ENCODE data around the gene RPS16. TPM values are rescaled to one million over a fixed set of nuclear protein-coding genes. Genes with fewer than 3 reads are reported as not detected.

RPS16 gene
- total and polyA plus RNA-seq, 9 of the 15 experiments (the other 6 are each of a cell fraction or from before 2014, with no cell fraction given) = 82.6 to 3,671 (median 2,204) TPM

DNA sequence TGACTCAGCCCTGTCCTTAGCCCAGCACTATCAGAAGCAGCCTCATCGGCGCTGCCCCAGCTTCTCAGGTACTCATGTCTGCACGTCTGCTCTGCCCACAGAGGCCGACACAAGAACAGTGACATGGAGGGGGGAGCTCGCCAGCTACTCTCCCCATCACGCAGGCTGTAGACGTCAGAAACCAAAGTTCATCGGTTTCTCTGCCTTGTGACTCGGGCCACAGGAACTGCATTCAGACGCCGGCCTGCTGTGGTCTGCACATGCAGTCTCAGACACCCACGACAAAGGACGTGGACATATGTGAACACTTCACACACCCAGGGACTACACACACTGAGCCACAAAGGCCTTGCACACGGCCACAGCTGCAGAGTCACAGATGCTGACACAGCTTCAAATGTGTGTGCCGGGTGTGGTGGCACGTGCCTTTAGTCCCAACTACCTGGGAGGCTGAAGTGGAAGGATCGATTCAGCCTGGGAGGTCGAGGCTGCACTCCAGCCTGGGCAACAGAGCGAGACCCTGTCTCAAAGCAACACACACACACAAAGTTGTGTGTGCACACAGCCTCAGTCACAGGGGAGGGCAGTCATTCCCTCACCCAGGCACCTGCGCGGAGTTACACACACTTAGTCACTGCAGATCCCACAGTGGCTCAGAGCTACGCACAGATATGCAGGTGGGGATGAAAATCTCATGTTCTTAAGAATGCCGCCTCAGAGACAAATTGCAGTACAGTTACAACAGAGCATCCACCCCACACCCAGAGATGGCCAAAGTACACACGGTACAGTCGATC is 34.0 kb downstream of the RPS16 start (continued):
- TF ChIP-seq MBD2 (IDR thresholded peaks at IDR 0.05; ENCODE audit: borderline replicate concordance, low read depth) (no peak), ZKSCAN8 (CRISPR knock-in tag; IDR thresholded peaks at IDR 0.05) (peak; percentile 83), HOXB6 (CRISPR knock-in tag; IDR thresholded peaks at IDR 0.05; ENCODE audit: borderline replicate concordance) (no peak), ZBTB7A (IDR thresholded peaks at IDR 0.05; ENCODE audit: borderline replicate concordance, control insufficient read depth, low read depth, low read length) (no peak), EHMT2 (IDR thresholded peaks at IDR 0.05) (no peak), HNRNPUL1 (IDR thresholded peaks at IDR 0.05; ENCODE audit: low read length) (no peak), CBFB (CRISPR knock-in tag; IDR thresholded peaks at IDR 0.05) (no peak), SMARCB1 (IDR thresholded peaks at IDR 0.05; ENCODE audit: insufficient read length, low read depth) (no peak), CBX2 (IDR thresholded peaks at IDR 0.05; ENCODE audit: insufficient read depth, low read length, poor library complexity, severe bottlenecking) (no peak), TCF7 (IDR thresholded peaks at IDR 0.05; ENCODE audit: borderline replicate concordance) (no peak), SETDB1 (IDR thresholded peaks at IDR 0.05; ENCODE audit: low read length) (no peak), GABPA (tag; conservative IDR thresholded peaks at IDR 0.05; ENCODE audit: low read depth) (no peak), ZNF778 (CRISPR knock-in tag; IDR thresholded peaks at IDR 0.05) (no peak), JUNB (CRISPR knock-in tag; conservative IDR thresholded peaks at IDR 0.05) (0 out of 2 replicates have a peak, but pooled peaks have one; percentile 6), NCOR1 (IDR thresholded peaks at IDR 0.05) (no peak), RBBP5 (IDR thresholded peaks at IDR 0.05; ENCODE audit: borderline replicate concordance, insufficient read depth, low read length, poor library complexity, severe bottlenecking) (no peak), RBM25 (IDR thresholded peaks at IDR 0.05; ENCODE audit: low read depth, low read length, severe bottlenecking) (no peak), SOX6 (IDR thresholded peaks at IDR 0.05) (no peak), ZNF584 (CRISPR knock-in tag; IDR thresholded peaks at IDR 0.05; ENCODE audit: low read depth) (no peak), SMAD2 (IDR thresholded peaks at IDR 0.05; ENCODE audit: low read depth, low read length) (no peak)
- TF ChIP-seq, protein P1, sequence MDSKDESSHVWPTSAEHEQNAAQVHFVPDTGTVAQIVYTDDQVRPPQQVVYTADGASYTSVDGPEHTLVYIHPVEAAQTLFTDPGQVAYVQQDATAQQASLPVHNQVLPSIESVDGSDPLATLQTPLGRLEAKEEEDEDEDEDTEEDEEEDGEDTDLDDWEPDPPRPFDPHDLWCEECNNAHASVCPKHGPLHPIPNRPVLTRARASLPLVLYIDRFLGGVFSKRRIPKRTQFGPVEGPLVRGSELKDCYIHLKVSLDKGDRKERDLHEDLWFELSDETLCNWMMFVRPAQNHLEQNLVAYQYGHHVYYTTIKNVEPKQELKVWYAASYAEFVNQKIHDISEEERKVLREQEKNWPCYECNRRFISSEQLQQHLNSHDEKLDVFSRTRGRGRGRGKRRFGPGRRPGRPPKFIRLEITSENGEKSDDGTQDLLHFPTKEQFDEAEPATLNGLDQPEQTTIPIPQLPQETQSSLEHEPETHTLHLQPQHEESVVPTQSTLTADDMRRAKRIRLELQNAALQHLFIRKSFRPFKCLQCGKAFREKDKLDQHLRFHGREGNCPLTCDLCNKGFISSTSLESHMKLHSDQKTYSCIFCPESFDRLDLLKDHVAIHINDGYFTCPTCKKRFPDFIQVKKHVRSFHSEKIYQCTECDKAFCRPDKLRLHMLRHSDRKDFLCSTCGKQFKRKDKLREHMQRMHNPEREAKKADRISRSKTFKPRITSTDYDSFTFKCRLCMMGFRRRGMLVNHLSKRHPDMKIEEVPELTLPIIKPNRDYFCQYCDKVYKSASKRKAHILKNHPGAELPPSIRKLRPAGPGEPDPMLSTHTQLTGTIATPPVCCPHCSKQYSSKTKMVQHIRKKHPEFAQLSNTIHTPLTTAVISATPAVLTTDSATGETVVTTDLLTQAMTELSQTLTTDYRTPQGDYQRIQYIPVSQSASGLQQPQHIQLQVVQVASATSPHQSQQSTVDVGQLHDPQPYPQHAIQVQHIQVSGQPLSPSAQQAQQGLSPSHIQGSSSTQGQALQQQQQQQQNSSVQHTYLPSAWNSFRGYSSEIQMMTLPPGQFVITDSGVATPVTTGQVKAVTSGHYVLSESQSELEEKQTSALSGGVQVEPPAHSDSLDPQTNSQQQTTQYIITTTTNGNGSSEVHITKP (IDR thresholded peaks at IDR 0.05; ENCODE audit: partially characterized antibody) = no peak
- TF ChIP-seq, protein P2, sequence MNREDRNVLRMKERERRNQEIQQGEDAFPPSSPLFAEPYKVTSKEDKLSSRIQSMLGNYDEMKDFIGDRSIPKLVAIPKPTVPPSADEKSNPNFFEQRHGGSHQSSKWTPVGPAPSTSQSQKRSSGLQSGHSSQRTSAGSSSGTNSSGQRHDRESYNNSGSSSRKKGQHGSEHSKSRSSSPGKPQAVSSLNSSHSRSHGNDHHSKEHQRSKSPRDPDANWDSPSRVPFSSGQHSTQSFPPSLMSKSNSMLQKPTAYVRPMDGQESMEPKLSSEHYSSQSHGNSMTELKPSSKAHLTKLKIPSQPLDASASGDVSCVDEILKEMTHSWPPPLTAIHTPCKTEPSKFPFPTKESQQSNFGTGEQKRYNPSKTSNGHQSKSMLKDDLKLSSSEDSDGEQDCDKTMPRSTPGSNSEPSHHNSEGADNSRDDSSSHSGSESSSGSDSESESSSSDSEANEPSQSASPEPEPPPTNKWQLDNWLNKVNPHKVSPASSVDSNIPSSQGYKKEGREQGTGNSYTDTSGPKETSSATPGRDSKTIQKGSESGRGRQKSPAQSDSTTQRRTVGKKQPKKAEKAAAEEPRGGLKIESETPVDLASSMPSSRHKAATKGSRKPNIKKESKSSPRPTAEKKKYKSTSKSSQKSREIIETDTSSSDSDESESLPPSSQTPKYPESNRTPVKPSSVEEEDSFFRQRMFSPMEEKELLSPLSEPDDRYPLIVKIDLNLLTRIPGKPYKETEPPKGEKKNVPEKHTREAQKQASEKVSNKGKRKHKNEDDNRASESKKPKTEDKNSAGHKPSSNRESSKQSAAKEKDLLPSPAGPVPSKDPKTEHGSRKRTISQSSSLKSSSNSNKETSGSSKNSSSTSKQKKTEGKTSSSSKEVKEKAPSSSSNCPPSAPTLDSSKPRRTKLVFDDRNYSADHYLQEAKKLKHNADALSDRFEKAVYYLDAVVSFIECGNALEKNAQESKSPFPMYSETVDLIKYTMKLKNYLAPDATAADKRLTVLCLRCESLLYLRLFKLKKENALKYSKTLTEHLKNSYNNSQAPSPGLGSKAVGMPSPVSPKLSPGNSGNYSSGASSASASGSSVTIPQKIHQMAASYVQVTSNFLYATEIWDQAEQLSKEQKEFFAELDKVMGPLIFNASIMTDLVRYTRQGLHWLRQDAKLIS (CRISPR knock-in tag; IDR thresholded peaks at IDR 0.05) = 0 out of 2 replicates have a peak, but pooled peaks have one; percentile 47

All from K562 (cell line).